SU-DHL-6 (cell line): Measurements from ENCODE around the gene HNRNPLL.

Experiments used
- H2AFZ ChIP-seq: fragments of 200-600 bp; sonication (generic); 2 replicates; pipeline ENCODE4 v1.6.1; 2014; ENCODE audit warnings: low read depth, mild to moderate bottlenecking, moderate library complexity, mixed read lengths, antibody characterized with exemption, low read length; ENCODE audit not compliant: severe bottlenecking
- H3F3A ChIP-seq: fragments of 200-600 bp; shearing (Covaris generic); 2 replicates; pipeline ENCODE4 v1.6.0; 2016; ENCODE audit warnings: antibody characterized with exemption, mild to moderate bottlenecking; ENCODE audit not compliant: insufficient read depth
- H3K27ac ChIP-seq: fragments of 200-600 bp; sonication (generic); 2 replicates; pipeline ENCODE4 v1.5.1; 2016; ENCODE audit warnings: low read depth, mild to moderate bottlenecking, low read length, moderate library complexity, mixed read lengths
- H3K27me3 ChIP-seq: fragments of 200-600 bp; sonication (generic), shearing (Covaris generic); 2 replicates; pipeline ENCODE4 v1.6.0; 2014; ENCODE audit warnings: mild to moderate bottlenecking, low read length
- H3K36me3 ChIP-seq: fragments of 200-600 bp; sonication (generic); 2 replicates; pipeline ENCODE4 v1.6.1; 2014; ENCODE audit warnings: mild to moderate bottlenecking, low read length, mixed read lengths
- H3K4me2 ChIP-seq: fragments of 300-600, 200-600 bp; shearing (Covaris generic), sonication (generic); 2 replicates; pipeline ENCODE4 v1.6.0; 2014; ENCODE audit warnings: low read length, low read depth, mild to moderate bottlenecking; ENCODE audit not compliant: poor library complexity, severe bottlenecking
- H3K4me3 ChIP-seq: fragments of 200-600 bp; sonication (generic); 2 replicates; pipeline ENCODE4 v1.5.1; 2014; ENCODE audit warnings: antibody characterized with exemption, low read length, mild to moderate bottlenecking, mixed read lengths; ENCODE audit not compliant: insufficient read depth, poor library complexity, severe bottlenecking
- H3K79me2 ChIP-seq: fragments of 200-600 bp; sonication (generic); 2 replicates; pipeline ENCODE4 v1.6.1; 2014; ENCODE audit warnings: mild to moderate bottlenecking, low read length, moderate library complexity; ENCODE audit not compliant: insufficient read depth
- H3K9ac ChIP-seq: fragments of 200-600 bp; sonication (generic); 2 replicates; pipeline ENCODE4 v1.7.0; 2014; ENCODE audit warnings: mild to moderate bottlenecking, low read length
- H3K9me2 ChIP-seq: fragments of 200-600 bp; sonication (generic); replicated peaks from 2 replicates; pipeline ENCODE4 v1.6.1; 2014; ENCODE audit warnings: low read length; ENCODE audit not compliant: insufficient read depth
- H3K9me3 ChIP-seq: fragments of 200-600 bp; sonication (generic); 2 replicates; pipeline ENCODE4 v1.6.1; 2014; ENCODE audit warnings: low read length, mixed read lengths; ENCODE audit not compliant: insufficient read depth
- H4K20me1 ChIP-seq: fragments of 200-600 bp; sonication (generic); 2 replicates; pipeline ENCODE4 v1.6.1; 2014; ENCODE audit warnings: low read depth, mild to moderate bottlenecking, antibody characterized with exemption, low read length, moderate library complexity, mixed read lengths
- CTCF ChIP-seq: fragments of 200-600 bp; sonication (generic); IDR thresholded peaks from one replicate; pipeline ENCODE4 v1.5.1; 2017; ENCODE audit warnings: antibody characterized with exemption, mild to moderate bottlenecking, low read length, moderate library complexity; ENCODE audit not compliant: insufficient read depth, poor library complexity, severe bottlenecking
- EZH2phosphoT487 ChIP-seq: fragments of 200-600 bp; sonication (generic), shearing (Covaris generic); conservative IDR thresholded peaks from 2 replicates; pipeline ENCODE4 v1.6.1; 2018; ENCODE audit warnings: mild to moderate bottlenecking, antibody characterized with exemption, low read length, moderate library complexity, mixed read lengths

The HNRNPLL gene

GRCh38 chr2:38568724-38569436 lies 33.8 kb downstream of the HNRNPLL start:
- Histone ChIP-seq H3F3A (no peaks in the 10 kb centered on the region), H3K27ac (no peak overlapping the region), H3K9me3 (no peaks in the 10 kb centered on the region), H3K4me2 (no peak overlapping the region), H3K79me2 (no peaks in the 10 kb centered on the region), H3K4me3 (no peak overlapping the region), H3K36me3 (no peaks in the 10 kb centered on the region), H3K27me3 (no peaks in the 10 kb centered on the region), H2AFZ (no peak overlapping the region), H3K9me2 (no peaks in the 10 kb centered on the region), H3K9ac (no peak overlapping the region), H4K20me1 (no peaks in the 10 kb centered on the region)
- TF ChIP-seq EZH2phosphoT487, result no peak
- no peak for TF ChIP-seq CTCF

- no peak overlapping the region for H3K4me2 ChIP-seq
- TF ChIP-seq EZH2phosphoT487 (no peak), CTCF (no peak)
- H3K27ac ChIP-seq, result no peak overlapping the region
- H3K36me3 ChIP-seq, result no peaks in the 10 kb centered on the region
- H3K9me3 ChIP-seq, result no peaks in the 10 kb centered on the region
- H4K20me1 ChIP-seq, result no peaks in the 10 kb centered on the region
- no peak overlapping the region for H3K9ac ChIP-seq
- no peaks in the 10 kb centered on the region for H3K9me2 ChIP-seq
- no peaks in the 10 kb centered on the region for H3K27me3 ChIP-seq
- H3K79me2 ChIP-seq, result no peaks in the 10 kb centered on the region
- H3K4me3 ChIP-seq, result no peak overlapping the region
- H3F3A ChIP-seq, result no peaks in the 10 kb centered on the region
- H2AFZ ChIP-seq, result no peak overlapping the region
Observed at GRCh38 chr2:38565333-38565732, 37.4 kb downstream of the HNRNPLL start.

- no peaks in the 10 kb centered on the region for H3K9me3 ChIP-seq
- H3K79me2 ChIP-seq, result no peaks in the 10 kb centered on the region
- no peaks in the 10 kb centered on the region for H3F3A ChIP-seq
- TF ChIP-seq CTCF (no peak), EZH2phosphoT487 (no peak)
- H3K27me3 ChIP-seq, result no peaks in the 10 kb centered on the region
- no peaks in the 10 kb centered on the region for H3K9me2 ChIP-seq
- no peaks in the 10 kb centered on the region for H3K36me3 ChIP-seq
- H3K27ac ChIP-seq, result no peak overlapping the region
- no peak overlapping the region for H3K4me2 ChIP-seq
- no peak overlapping the region for H2AFZ ChIP-seq
- no peaks in the 10 kb centered on the region for H4K20me1 ChIP-seq
- no peak overlapping the region for H3K4me3 ChIP-seq
- no peak overlapping the region for H3K9ac ChIP-seq
Observed at GRCh38 chr2:38561691-38562090, 41.0 kb downstream of the HNRNPLL start.
